Ovary (tissue), 9 donors: ENCODE data around the gene CST3. TPM values are rescaled to one million over a fixed set of nuclear protein-coding genes. Genes with fewer than 3 reads are reported as not detected.

Source experiments
- DNase-seq, 5 donors: peaks; one replicate each; pipeline ENCODE4 v3.0.0-alpha.2; 2019 to 2020
- H3K27ac ChIP-seq, 2 donors: fragments of 200-600 bp; one replicate each; pipeline versions ENCODE4 v1.5.1 to v1.8.0; 2019 to 2022
- H3K27me3 ChIP-seq: fragments of 200-600 bp; one replicate; pipeline ENCODE4 v1.8.0; 2022
- H3K36me3 ChIP-seq: fragments of 200-600 bp; sonication (generic); one replicate; pipeline ENCODE4 v1.5.1; 2019
- H3K4me1 ChIP-seq: one replicate; pipeline ENCODE4 v1.8.1; 2013; ENCODE audit warnings: mild to moderate bottlenecking, moderate library complexity; ENCODE audit not compliant: insufficient read depth
- H3K4me3 ChIP-seq: fragments of 200-600 bp; sonication (generic); one replicate; pipeline ENCODE4 v1.5.1; 2017
- H3K9me3 ChIP-seq, 2 donors: fragments of 200-600 bp in 1 of 2; sonication (generic) in 1 of 2; one replicate each; pipeline versions ENCODE4 v1.5.1 to v1.8.1; 2013 to 2019; ENCODE audit warnings: mild to moderate bottlenecking in 1 of 2, moderate library complexity in 1 of 2
- CTCF ChIP-seq, 3 donors: fragments of 450-650 bp in 2 of 3; fragments of 200-600 bp in 1 of 3; IDR thresholded peaks; one replicate each; pipeline versions ENCODE4 v1.5.1 to v1.8.0; 2016 to 2022; ENCODE audit warnings: antibody characterized with exemption in 3 of 3, mild to moderate bottlenecking in 1 of 3
- EP300 ChIP-seq: sonication (generic); formaldehyde crosslinking; IDR thresholded peaks from one replicate; pipeline ENCODE4 v1.6.1; 2017; ENCODE audit warnings: antibody characterized with exemption
- POLR2A ChIP-seq: fragments of 450-650 bp; IDR thresholded peaks from one replicate; pipeline ENCODE4 v1.6.1; 2017; ENCODE audit warnings: antibody characterized with exemption, mild to moderate bottlenecking, moderate library complexity
- WGBS, 3 donors: extraction: QIAGEN DNeasy Blood & Tissue Kit in 1 of 3; methylation state at CpG; one replicate each; pipeline versions ENCODE4 v1.1.5 to v1.1.7; 2013 to 2017; 5-methylcytosine and 5-hydroxymethylcytosine counted together
- intact Hi-C, 4 donors: fragments of 100-400 bp; cut with DNase I; formaldehyde crosslinking; loops; one replicate each; pipeline versions ENCODE4 v1.11.0 to v1.15.1; 2022 to 2023
- polyA plus RNA-seq, 2 donors: library from polyadenylated mRNA; stranded (reverse); fragments of 200-250 nt in 1 of 2; fragments of 350-450 nt in 1 of 2; fragmentation: Illumina TruSeq in 1 of 2; extraction: RNeasy Lipid Tissue Mini Kit (QIAGEN cat#74804) in 1 of 2; gene quantifications; one replicate each; pipeline ENCODE4 v1.2.3, GENCODE V29; 2013 to 2014
- total RNA-seq, 7 donors: library from RNA; depleted of rRNA in 2 of 7; stranded (reverse); fragments of >200 nt in 2 of 7; fragmentation: NEBNext Ultra II Directional in 3 of 7; extraction: Animal tissue kit (Norgen Biotek cat#: 25700) in 3 of 7; gene quantifications; one replicate each; pipeline versions ENCODE4 v1.1.0 to v1.2.4, GENCODE V29; 2016 to 2023
- donor health status: DM: no; HTN: no; CAD: no; lungs with moderate emphysema.
- donor health status: DM: no; HTN: no; CAD: no.
- donor health status: Bipolar disorder and iron deficiency.
- donor health status: DM: yes; HTN: yes; CAD: no.
- donor health status: DM: no; HTN: no; CAD: no.
- donor health status: DM: yes; HTN: yes; CAD: no.

Gene CST3
- total and polyA plus RNA-seq, 9 donors = 317 to 889 (median 404) TPM

- Histone ChIP-seq H3K4me1 (no peaks in the 10 kb centered on the region), H3K27ac (no peak overlapping the region), H3K4me3 (no peak overlapping the region), H3K27me3 (no peaks in the 10 kb centered on the region), H3K36me3 (no peaks in the 10 kb centered on the region), H3K9me3 (no peaks in the 10 kb centered on the region)
- no peak for TF ChIP-seq CTCF (IDR thresholded peaks at IDR 0.05)
- TF ChIP-seq POLR2A = no peak
- TF ChIP-seq EP300 = no peak
- intact Hi-C loops = no loop called here
- DNase-seq = no peak
- 54 to 65% (median 58%) methylated on average over 5 of the region's 5 CpGs for WGBS, 3 donors
Measured at GRCh38 chr20:23584434-23585199, 53.1 kb downstream of the CST3 start.

Other genes starting within 250 kb of the CST3 start
- gene NAPB, start 216.5 kb downstream of the CST3 start, total RNA-seq = 10 to 100 TPM; 11.8 to 17.9 (median 13.6) TPM
- gene NAPB, start 216.5 kb downstream of the CST3 start, polyA plus RNA-seq = 10 to 100 TPM in 1 of 2 donors, 1 to 10 TPM in 1; 9.3 to 11.3 TPM
- not detected for gene CSTL1, start 198.3 kb downstream of the CST3 start, total RNA-seq
- not detected for gene CSTL1, start 198.3 kb downstream of the CST3 start, polyA plus RNA-seq
- not detected for gene CST11, start 185.1 kb downstream of the CST3 start, total RNA-seq
- not detected for gene CST11, start 185.1 kb downstream of the CST3 start, polyA plus RNA-seq
- not detected for gene CST8, start 146.8 kb downstream of the CST3 start, total RNA-seq
- gene CST8, start 146.8 kb downstream of the CST3 start, polyA plus RNA-seq = not detected
- gene CST9L, start 69.5 kb downstream of the CST3 start, total RNA-seq = not detected
- gene CST9L, start 69.5 kb downstream of the CST3 start, polyA plus RNA-seq = not detected
- not detected for gene CST9, start 32.0 kb downstream of the CST3 start, total RNA-seq
- gene CST9, start 32.0 kb downstream of the CST3 start, polyA plus RNA-seq = not detected
- gene CST4, start 51.1 kb upstream of the CST3 start, total RNA-seq = not detected
- gene CST4, start 51.1 kb upstream of the CST3 start, polyA plus RNA-seq = not detected
- gene CST1, start 113.0 kb upstream of the CST3 start, total RNA-seq = 1 to 10 TPM in 1 of 7 donors, not detected in 6; 2.3 TPM
- under 1 TPM in 1 of 2 donors, not detected in 1; 0.11 TPM for gene CST1, start 113.0 kb upstream of the CST3 start, polyA plus RNA-seq
- gene CST2, start 188.8 kb upstream of the CST3 start, total RNA-seq = not detected
- under 1 TPM in 1 of 2 donors, not detected in 1; 0.28 TPM for gene CST2, start 188.8 kb upstream of the CST3 start, polyA plus RNA-seq
- gene CST5, start 241.8 kb upstream of the CST3 start, total RNA-seq = not detected
- gene CST5, start 241.8 kb upstream of the CST3 start, polyA plus RNA-seq = not detected